Fibroblast of villous mesenchyme (primary cell): ENCODE measurements around the gene TCAIM. TPM values are rescaled to one million over a fixed set of nuclear protein-coding genes. Genes with fewer than 3 reads are reported as not detected.
"Not testable (repeated sequence)": the region's sequence is repeated elsewhere in the genome, so short reads cannot be mapped to it uniquely, and the experiment has no call there.

ENCODE experiments used
- DNase-seq: peaks from one replicate; pipeline ENCODE4 v3.0.0-alpha.2; 2010; ENCODE audit warnings: low read depth
- H3K4me3 ChIP-seq: 2 replicates; pipeline ENCODE4 v1.5.1; 2011; ENCODE audit warnings: low read depth, mild to moderate bottlenecking, low read length
- CTCF ChIP-seq: IDR thresholded peaks from 2 replicates; pipeline ENCODE4 v1.5.1; 2012; ENCODE audit warnings: low read depth, mild to moderate bottlenecking, low read length; ENCODE audit not compliant: insufficient read depth
- total RNA-seq: library from RNA; depleted of rRNA; stranded (reverse); fragments of >200 nt; gene quantifications from 2 replicates; pipeline ENCODE4 v1.2.3, GENCODE V29; 2012

TCAIM gene
- total RNA-seq, 1 donor = 37.6 TPM

- H3K4me3 ChIP-seq = no peak overlapping the region
- no peak for TF ChIP-seq CTCF
- DNase-seq = no peak
These were observed 57.9 kb downstream of the TCAIM start for GRCh38 chr3:44396200-44397171.

GRCh38 chr3:44398271-44398670 lies 59.7 kb downstream of the TCAIM start:
- H3K4me3 ChIP-seq, DNase-seq: not testable (repeated sequence)

- no peak for TF ChIP-seq CTCF
- no peak for DNase-seq
- H3K4me3 ChIP-seq = no peak overlapping the region
These were observed 60.3 kb downstream of the TCAIM start for GRCh38 chr3:44398853-44399252.

- TF ChIP-seq CTCF = no peak
- no peak overlapping the region for H3K4me3 ChIP-seq
- no peak for DNase-seq
These were observed 62.2 kb downstream of the TCAIM start for GRCh38 chr3:44400771-44401170.

- H3K4me3 ChIP-seq = no peak overlapping the region
- DNase-seq = no peak
These were observed 64.0 kb downstream of the TCAIM start for GRCh38 chr3:44402548-44402947.

GRCh38 chr3:44409640-44410410 lies 71.3 kb downstream of the TCAIM start:
- no peak for DNase-seq
- no peak for TF ChIP-seq CTCF
- H3K4me3 ChIP-seq = no peak overlapping the region

More at GRCh38 chr3:44402548-44402947, 64.0 kb downstream of the TCAIM start:
- TF ChIP-seq CTCF = no peak

- H3K4me3 ChIP-seq = no peak overlapping the region
- no peak for TF ChIP-seq CTCF
- DNase-seq = no peak
These were observed 72.6 kb downstream of the TCAIM start for GRCh38 chr3:44411031-44411645.
